H7 (cell line): Measurements from ENCODE around the gene ISY1. TPM values are rescaled to one million over a fixed set of nuclear protein-coding genes. Genes with fewer than 3 reads are reported as not detected.
"Not testable (repeated sequence)": the region's sequence is repeated elsewhere in the genome, so short reads cannot be mapped to it uniquely, and the experiment has no call there.

Experiments used
- DNase-seq: peaks from one replicate; pipeline ENCODE4 v3.0.0; 2012
- H3K27me3 ChIP-seq: 2 replicates; pipeline ENCODE4 v1.6.0; 2011; ENCODE audit warnings: mild to moderate bottlenecking, low read length; ENCODE audit not compliant: control insufficient read depth, insufficient read depth
- H3K36me3 ChIP-seq: replicated peaks from 2 replicates; pipeline ENCODE4 v1.5.1; 2011; ENCODE audit warnings: low read length; ENCODE audit not compliant: control insufficient read depth, insufficient read depth
- H3K4me3 ChIP-seq: 2 replicates; pipeline ENCODE4 v1.5.1; 2011; ENCODE audit warnings: low read depth, mild to moderate bottlenecking, control low read depth, low read length, moderate library complexity; ENCODE audit not compliant: insufficient read depth
- total RNA-seq: library from RNA; depleted of rRNA; stranded (reverse); fragments of >200 nt; shearing (Covaris generic); gene quantifications from 2 replicates; pipeline ENCODE4 v1.2.3, GENCODE V29; 2014

The ISY1 gene
- total RNA-seq, 1 experiment from 2014 or later, result 26.2 TPM

GRCh38 chr3:129182390-129183185, 21.7 kb upstream of the ISY1 start:
- peak; percentile 36 for DNase-seq
- H3K36me3 ChIP-seq, result peaks cover 8% of the 10 kb centered on the region
- peak overlapping the region; percentile 100 for H3K4me3 ChIP-seq
- no peaks in the 10 kb centered on the region for H3K27me3 ChIP-seq

DNA sequence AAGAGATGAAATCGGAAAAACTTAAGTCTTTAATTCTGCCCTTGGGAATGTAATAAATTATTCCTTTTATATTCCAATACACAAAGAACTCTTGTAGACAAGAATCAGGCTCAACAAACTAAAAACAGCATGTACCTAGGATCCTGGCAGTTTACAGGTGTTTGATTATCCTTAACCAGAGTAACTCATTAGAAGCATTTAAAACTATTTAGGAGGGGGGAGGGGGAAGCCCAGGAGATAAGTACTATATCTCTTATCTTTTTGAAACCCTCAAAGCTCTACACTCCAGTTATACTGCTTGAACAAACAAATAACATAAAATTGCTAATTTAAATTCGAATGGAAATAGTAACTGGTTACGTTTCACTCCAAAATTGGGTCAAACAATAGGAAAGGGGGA, 21.0 kb upstream of the ISY1 start:
- DNase-seq, result peak; percentile 33
- Histone ChIP-seq H3K4me3 (peak overlapping the region; percentile 100), H3K36me3 (peaks cover 10% of the 10 kb centered on the region), H3K27me3 (no peaks in the 10 kb centered on the region)

- no peak overlapping the region for H3K4me3 ChIP-seq
- H3K27me3 ChIP-seq, result no peaks in the 10 kb centered on the region
- DNase-seq, result no peak
- H3K36me3 ChIP-seq, result peaks cover 10% of the 10 kb centered on the region
These were observed 19.6 kb upstream of the ISY1 start for GRCh38 chr3:129180461-129180860.

- Histone ChIP-seq H3K4me3 (no peak overlapping the region), H3K36me3 (peaks cover 17% of the 10 kb centered on the region), H3K27me3 (no peaks in the 10 kb centered on the region)
- DNase-seq, result no peak
These were observed 15.2 kb upstream of the ISY1 start for GRCh38 chr3:129176051-129176450.

DNA sequence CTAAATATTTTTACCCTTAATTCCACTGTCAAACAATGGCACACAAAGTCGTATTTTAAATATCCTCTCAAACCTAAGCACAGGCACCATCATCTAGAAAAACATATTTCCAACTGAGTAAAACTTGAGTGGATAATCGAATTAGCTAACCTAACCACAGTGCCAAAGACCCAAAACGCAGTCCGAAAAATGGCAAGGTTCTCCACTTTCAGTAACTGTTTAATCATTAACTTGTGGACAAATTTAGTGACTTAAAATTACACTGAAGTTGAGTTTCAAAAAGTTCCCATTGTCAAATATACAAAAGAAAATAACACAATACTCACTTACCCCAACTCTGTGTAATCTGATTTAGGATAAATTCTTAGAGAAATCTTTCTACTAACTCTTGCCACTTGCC, 12.9 kb upstream of the ISY1 start:
- no peak for DNase-seq
- Histone ChIP-seq H3K4me3 (no peak overlapping the region), H3K27me3 (no peaks in the 10 kb centered on the region), H3K36me3 (peaks cover 32% of the 10 kb centered on the region)

DNA sequence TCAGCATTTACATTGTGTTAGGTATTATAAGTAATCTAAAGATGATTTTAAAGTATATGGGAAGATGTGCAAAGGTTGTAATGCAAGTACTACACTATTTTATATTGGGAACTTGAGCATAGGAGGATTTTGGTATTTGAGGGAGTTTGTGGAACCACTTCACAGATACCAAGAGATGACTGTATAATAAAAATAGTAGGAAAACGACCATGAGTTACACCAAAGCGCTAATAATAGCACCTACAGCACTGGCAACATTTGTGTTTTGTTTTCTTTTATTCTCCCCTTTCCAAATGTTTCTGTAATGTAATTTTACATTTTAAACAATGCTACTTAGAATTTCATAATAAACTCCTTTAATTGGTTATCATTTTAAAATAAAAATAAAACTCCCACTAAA, 12.3 kb upstream of the ISY1 start:
- Histone ChIP-seq H3K27me3 (no peaks in the 10 kb centered on the region), H3K36me3 (peaks cover 30% of the 10 kb centered on the region), H3K4me3 (no peak overlapping the region)
- DNase-seq, result no peak

DNA sequence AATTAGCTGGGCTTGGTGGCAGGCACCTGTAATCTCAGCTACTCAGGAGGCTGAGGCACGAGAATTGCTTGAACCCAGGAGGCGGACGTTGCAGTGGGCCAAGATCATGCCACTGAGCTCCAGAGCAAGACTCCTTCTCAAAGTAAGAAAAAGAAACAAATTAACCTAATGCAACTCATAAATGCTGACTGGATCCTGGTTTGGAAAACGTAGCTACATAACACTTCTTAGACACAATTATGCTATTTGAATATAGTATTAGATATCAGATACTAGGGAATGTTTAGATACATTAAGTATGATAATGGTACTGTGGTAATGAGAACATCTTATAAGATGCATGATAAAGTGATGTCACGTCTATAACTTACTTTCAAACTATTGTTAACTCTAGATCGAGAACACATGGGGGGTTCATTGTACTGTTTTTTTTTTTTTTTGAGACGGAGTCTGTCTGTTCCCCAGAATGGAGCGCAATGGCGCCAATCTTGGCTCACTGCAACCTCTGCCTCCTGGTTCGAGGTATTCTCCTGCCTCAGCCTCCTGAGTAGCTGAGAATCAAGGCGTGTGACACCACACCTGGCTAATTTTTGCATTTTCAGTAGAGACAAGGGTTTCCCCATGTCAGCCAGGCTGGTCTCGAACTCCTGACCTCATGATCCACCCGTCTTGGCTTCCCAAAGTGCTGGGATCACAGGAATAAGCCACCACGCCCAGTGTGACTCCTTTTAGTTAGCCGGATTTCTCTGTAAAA, 5.9 kb upstream of the ISY1 start:
- Histone ChIP-seq H3K36me3 (peaks cover 34% of the 10 kb centered on the region), H3K27me3 (no peaks in the 10 kb centered on the region), H3K4me3 (no peak overlapping the region)
- DNase-seq, result no peak

- not testable (repeated sequence) for DNase-seq, H3K27me3 ChIP-seq, H3K4me3 ChIP-seq
- peaks cover 23% of the 10 kb centered on the region for H3K36me3 ChIP-seq
These were observed 4.7 kb upstream of the ISY1 start for GRCh38 chr3:129165594-129165993.

- no peak overlapping the region for H3K4me3 ChIP-seq
- no peak for DNase-seq
- no peaks in the 10 kb centered on the region for H3K27me3 ChIP-seq
- peaks cover 12% of the 10 kb centered on the region for H3K36me3 ChIP-seq
These were observed 3.6 kb upstream of the ISY1 start for GRCh38 chr3:129164500-129164899.

DNA sequence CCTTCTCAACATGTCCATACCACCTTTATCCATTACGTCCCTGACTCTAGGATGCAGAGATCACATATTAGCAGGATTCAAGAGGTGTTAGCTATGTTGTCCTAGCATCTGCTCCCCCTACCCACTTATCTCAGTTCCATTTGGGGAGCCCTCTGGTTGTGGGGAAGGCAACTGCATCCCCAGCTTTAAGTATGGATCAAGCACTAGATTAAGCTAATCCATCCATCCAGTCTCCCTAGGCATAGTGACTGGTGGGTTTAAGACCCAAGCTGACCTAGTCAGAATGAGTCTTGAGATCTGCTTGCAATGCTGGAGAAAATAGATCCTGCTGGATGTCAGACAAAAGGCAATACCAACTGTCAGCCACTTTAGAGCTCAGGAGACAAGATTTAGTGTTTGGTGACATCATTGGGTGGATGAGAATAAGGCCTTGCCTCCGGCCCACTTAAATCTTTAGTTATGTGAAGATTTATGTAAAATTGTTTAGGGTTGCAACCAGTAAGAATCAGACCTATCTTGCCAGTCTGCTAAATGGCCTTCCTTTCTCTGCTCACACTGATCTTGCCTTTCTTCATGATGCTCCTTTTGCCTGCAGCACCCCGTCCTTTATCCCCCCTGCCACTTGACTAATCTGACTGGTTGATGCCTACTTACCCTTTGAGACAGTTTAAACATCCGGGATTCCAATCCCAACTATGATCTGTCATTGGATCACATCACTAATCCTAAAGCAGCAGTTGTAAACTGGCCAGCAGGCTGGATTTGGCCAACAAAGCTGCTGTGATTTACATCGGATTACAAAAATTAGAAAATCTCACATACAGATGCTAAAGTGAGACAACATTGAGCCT, 2.1 kb upstream of the ISY1 start:
- Histone ChIP-seq H3K36me3 (peaks cover 8% of the 10 kb centered on the region), H3K27me3 (no peaks in the 10 kb centered on the region), H3K4me3 (no peak overlapping the region)
- DNase-seq, result peak; percentile 67

DNA sequence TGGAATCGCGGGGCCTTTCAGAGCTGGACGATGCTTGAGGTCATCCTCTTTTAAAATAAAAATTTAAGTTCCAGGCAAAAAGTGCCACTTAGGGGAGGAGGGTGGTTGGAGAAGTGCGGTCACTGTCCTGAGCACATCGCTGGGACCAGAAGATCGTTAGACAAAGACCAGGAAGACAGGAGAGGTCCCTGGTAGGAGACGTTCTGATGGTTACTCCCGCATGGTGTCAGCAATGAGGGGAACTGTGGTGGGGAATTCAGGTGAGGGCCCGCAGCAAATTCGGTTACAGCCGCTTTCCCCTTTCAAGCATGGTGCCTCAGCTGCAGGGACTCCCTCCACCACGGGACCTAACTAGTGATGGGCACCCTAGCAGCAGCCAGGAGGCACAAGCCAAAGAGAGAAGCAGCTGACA, 1.0 kb upstream of the ISY1 start:
- Histone ChIP-seq H3K36me3 (peaks cover 2% of the 10 kb centered on the region), H3K4me3 (peak overlapping the region; percentile 81), H3K27me3 (no peaks in the 10 kb centered on the region)
- peak; percentile 60 for DNase-seq

GRCh38 chr3:129144786-129145185, 16.1 kb downstream of the ISY1 start:
- Histone ChIP-seq H3K27me3 (no peaks in the 10 kb centered on the region), H3K36me3 (peaks cover 6% of the 10 kb centered on the region), H3K4me3 (no peak overlapping the region)
- no peak for DNase-seq

GRCh38 chr3:129141011-129141410, 19.9 kb downstream of the ISY1 start:
- DNase-seq, H3K27me3 ChIP-seq, H3K36me3 ChIP-seq, H3K4me3 ChIP-seq: not testable (repeated sequence)

DNA sequence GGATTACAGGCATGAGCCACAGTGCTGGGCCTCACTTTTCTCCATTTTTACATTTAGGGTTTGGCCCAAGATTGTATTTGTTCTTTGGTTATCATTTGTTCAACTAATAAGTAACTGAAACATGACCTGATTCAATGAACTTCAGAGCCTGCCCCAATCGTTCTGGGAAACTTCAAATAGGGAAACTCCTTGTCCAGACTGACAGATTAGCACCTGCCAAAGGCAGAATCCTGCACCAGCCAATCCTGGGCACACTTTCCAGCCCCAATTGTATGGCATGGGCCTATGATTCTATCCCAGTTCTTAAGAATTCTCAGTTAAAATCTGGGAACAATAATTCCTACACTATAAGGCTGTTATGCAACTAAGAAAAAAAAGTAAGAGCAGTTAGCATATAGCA, 21.0 kb downstream of the ISY1 start:
- no peak for DNase-seq
- Histone ChIP-seq H3K4me3 (no peak overlapping the region), H3K36me3 (peaks cover 4% of the 10 kb centered on the region), H3K27me3 (no peaks in the 10 kb centered on the region)
